Left ventricle myocardium superior (tissue), 1 donor: ENCODE measurements around the gene AKNAD1. TPM values are rescaled to one million over a fixed set of nuclear protein-coding genes. Genes with fewer than 3 reads are reported as not detected.

Source experiments
- ATAC-seq: fragments of 200-7000 bp; cut with Tn5 transposase; one replicate; pipeline ENCODE4 v1.9.1; 2020; ENCODE audit warnings: mild to moderate bottlenecking, moderate library complexity
- DNase-seq: peaks from one replicate; pipeline ENCODE4 v3.0.0-alpha.2; 2020
- intact Hi-C: fragments of 100-400 bp; cut with micrococcal nuclease; formaldehyde crosslinking; loops from one replicate; pipeline ENCODE4 v1.11.0; 2022
- total RNA-seq: library from RNA; stranded (reverse); fragmentation: NEBNext Ultra II Directional; extraction: Animal tissue kit (Norgen Biotek cat#: 25700); gene quantifications from one replicate; pipeline ENCODE4 v1.2.1, GENCODE V29; 2021
- donor health status: DM: no; HTN: yes; CAD: no; lungs with severe emphysema.

The AKNAD1 gene
- total RNA-seq, 1 donor from 2014 or later: not detected

- ATAC-seq (no peak), DNase-seq (no peak)
- intact Hi-C loops: no loop called here
Observed at GRCh38 chr1:108842525-108843181, 14.2 kb downstream of the AKNAD1 start.

GRCh38 chr1:108841703-108842102, 15.2 kb downstream of the AKNAD1 start:
- intact Hi-C loops: no loop called here
- ATAC-seq: peak; percentile 54

GRCh38 chr1:108832929-108833328, 24.0 kb downstream of the AKNAD1 start:
- intact Hi-C loops: no loop called here
- DNase-seq: no peak
- no peak for ATAC-seq

More at GRCh38 chr1:108841703-108842102, 15.2 kb downstream of the AKNAD1 start:
- no peak for DNase-seq

GRCh38 chr1:108831225-108831624, 25.7 kb downstream of the AKNAD1 start:
- intact Hi-C loops: no loop called here
- no peak for DNase-seq
- peak; percentile 16 for ATAC-seq

GRCh38 chr1:108830119-108831008, 26.5 kb downstream of the AKNAD1 start:
- intact Hi-C loops: no loop called here

GRCh38 chr1:108829498-108829916, 27.4 kb downstream of the AKNAD1 start:
- ATAC-seq (no peak), DNase-seq (no peak)
- intact Hi-C loops: no loop called here

More at GRCh38 chr1:108830119-108831008, 26.5 kb downstream of the AKNAD1 start:
- peak; percentile 90 for ATAC-seq
- peak; percentile 88 for DNase-seq

GRCh38 chr1:108828074-108828961, 28.6 kb downstream of the AKNAD1 start:
- DNase-seq (peak; percentile 84), ATAC-seq (peak; percentile 76)
- intact Hi-C loops: loop anchor here (1.0 kb wide), 1 partner anchor 70 kb away; no protein-coding TSS in a partner anchor

GRCh38 chr1:108826081-108826635, 30.7 kb downstream of the AKNAD1 start:
- ATAC-seq (no peak), DNase-seq (no peak)
- intact Hi-C loops: no loop called here

GRCh38 chr1:108824051-108824450, 32.8 kb downstream of the AKNAD1 start:
- intact Hi-C loops: no loop called here
- DNase-seq (no peak), ATAC-seq (no peak)

GRCh38 chr1:108823632-108824031, 33.3 kb downstream of the AKNAD1 start:
- intact Hi-C loops: no loop called here
- ATAC-seq: no peak
- DNase-seq: no peak

- ATAC-seq (no peak), DNase-seq (no peak)
- intact Hi-C loops: no loop called here
Observed at GRCh38 chr1:108819878-108820277, 37.0 kb downstream of the AKNAD1 start.

GRCh38 chr1:108817811-108818210, 39.1 kb downstream of the AKNAD1 start:
- ATAC-seq: no peak
- DNase-seq: no peak
- intact Hi-C loops: no loop called here

GRCh38 chr1:108817016-108817415, 39.9 kb downstream of the AKNAD1 start:
- DNase-seq (peak; percentile 34), ATAC-seq (peak; percentile 58)
- intact Hi-C loops: no loop called here

GRCh38 chr1:108816049-108816893, 40.6 kb downstream of the AKNAD1 start:
- peak; percentile 86 for ATAC-seq
- intact Hi-C loops: no loop called here
- DNase-seq: peak; percentile 78

GRCh38 chr1:108815566-108815965, 41.3 kb downstream of the AKNAD1 start:
- intact Hi-C loops: no loop called here
- ATAC-seq (no peak), DNase-seq (no peak)

- DNase-seq: no peak
- intact Hi-C loops: no loop called here
- ATAC-seq: peak; percentile 48
Observed at GRCh38 chr1:108814343-108815125, 42.4 kb downstream of the AKNAD1 start.

GRCh38 chr1:108813326-108813725, 43.6 kb downstream of the AKNAD1 start:
- intact Hi-C loops: no loop called here
- DNase-seq (no peak), ATAC-seq (no peak)
